GM18505 (cell line): ENCODE data around the gene BBLN.
"Not testable (repeated sequence)": the region's sequence is repeated elsewhere in the genome, so short reads cannot be mapped to it uniquely, and the experiment has no call there.

ENCODE experiments used
- ATAC-seq: cut with Tn5 transposase; IDR thresholded peaks from one replicate; pipeline ENCODE4 v1.9.1; 2021; ENCODE audit not compliant: unreplicated experiment
- POLR2A ChIP-seq: IDR thresholded peaks from 4 replicates; pipeline ENCODE4 v1.6.1; 2011; ENCODE audit warnings: borderline replicate concordance; ENCODE audit not compliant: insufficient read depth, insufficient read length; ENCODE audit errors: extremely low read depth

The BBLN gene

DNA sequence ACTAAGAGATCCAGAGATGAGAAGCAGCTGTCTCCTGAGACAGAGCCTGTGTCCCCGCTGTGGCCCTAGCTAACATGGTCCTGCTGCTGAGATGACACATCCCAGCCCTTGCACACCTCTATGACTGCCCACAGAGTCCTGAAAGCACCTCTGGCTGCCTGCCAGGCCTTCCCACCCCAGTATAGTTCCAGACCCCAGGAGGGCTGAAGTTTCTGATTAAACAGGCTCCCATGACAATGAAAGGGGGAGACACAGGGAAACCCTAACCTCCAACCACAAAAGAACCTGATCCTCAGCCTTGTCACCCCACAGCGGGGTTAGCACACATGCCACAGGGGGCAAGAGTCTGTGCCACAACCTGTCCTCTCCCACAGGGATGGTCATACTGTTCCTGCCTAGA, 15.7 kb downstream of the BBLN start:
- TF ChIP-seq POLR2A = no peak
- no peak for ATAC-seq

DNA sequence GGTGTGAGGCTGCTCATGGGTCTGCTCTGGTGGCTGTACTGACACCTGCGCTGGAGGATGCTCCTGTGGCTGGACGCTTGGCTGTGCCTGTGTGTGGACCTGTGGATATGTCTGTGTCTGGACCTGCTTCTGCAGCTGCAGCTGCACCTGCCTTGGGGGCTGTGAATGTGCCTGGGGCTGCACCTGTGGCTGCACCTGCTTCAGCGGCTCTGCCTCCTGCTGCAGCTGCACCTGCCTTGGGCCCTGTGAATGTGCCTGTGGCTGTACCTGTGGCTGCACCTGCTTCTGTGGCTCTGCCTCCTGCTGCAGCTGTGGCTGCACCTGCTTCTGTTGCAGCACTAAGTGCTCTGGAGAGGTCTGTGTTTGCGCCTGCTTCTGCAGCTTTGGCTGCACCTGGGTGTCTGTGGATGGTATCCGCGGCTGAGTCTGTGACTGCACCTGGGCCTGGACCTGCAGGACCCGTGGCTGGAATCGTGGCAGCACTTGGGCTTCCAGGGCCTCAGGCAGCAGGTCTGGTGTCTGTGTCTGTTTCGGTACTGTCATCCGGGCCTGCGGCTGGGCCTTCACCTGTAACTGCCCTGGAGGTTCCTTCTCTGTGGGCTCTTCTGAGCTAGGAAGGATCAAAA, 18.9 kb downstream of the BBLN start:
- no peak for TF ChIP-seq POLR2A
- no peak for ATAC-seq

DNA sequence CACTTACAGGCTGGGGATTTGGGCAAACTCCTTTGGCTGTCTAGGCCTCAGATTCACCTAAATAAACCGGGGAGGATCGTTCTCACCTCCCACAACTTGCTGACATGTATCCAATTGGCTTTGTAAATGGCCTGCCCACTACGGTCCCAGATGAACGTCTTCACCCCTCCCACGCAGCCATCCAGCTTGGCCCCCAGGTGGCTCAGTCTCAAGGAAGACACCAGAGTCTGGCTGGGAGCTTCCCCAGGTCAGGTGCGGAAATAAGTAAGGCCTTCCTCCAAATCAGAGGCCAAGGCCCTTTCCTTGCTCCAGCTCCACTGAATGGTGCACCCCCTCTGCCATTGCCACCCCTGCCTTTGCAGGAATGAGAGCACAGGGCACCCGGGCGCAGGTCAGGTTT, 19.9 kb downstream of the BBLN start:
- ATAC-seq = no peak
- TF ChIP-seq POLR2A = no peak

DNA sequence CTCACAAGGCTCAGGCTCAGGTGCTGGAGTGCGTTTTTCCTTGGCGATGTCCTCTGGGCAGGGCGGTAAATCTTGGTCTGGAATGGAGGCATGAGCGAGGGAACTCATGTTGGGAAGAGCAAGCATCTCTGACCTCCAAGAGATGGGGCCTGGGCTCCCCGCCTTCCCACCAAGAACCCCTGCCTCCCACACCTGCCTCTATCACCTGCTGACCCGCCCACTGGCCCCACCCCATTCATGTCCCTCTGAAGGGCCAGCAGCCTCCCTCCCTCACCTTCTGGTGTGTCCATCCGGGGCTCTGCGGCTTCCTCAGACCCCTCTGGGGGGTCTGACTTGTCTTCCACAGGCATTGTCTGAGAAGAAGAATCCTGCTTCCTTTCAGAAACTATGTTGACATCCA, 20.4 kb downstream of the BBLN start:
- TF ChIP-seq POLR2A = no peak
- no peak for ATAC-seq

DNA sequence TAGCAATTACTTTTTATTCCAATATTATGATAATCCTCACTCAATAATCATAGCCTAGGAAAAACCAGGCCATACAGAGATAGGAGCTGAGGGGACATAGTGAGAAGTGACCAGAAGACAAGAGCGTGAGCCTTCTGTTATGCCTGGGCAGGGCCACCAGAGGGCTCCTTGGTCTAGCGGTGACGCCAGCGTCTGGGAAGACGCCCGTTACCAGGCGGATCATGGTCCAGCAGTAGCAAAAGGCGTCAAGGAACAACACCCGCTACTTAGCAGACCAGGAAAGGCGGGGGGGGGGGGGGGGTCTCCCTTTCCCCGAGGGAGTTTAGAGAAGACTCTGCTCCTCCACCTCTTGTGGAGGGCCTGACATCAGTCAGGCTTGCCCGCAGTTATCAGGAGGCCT, 21.4 kb downstream of the BBLN start:
- not testable (repeated sequence) for ATAC-seq

DNA sequence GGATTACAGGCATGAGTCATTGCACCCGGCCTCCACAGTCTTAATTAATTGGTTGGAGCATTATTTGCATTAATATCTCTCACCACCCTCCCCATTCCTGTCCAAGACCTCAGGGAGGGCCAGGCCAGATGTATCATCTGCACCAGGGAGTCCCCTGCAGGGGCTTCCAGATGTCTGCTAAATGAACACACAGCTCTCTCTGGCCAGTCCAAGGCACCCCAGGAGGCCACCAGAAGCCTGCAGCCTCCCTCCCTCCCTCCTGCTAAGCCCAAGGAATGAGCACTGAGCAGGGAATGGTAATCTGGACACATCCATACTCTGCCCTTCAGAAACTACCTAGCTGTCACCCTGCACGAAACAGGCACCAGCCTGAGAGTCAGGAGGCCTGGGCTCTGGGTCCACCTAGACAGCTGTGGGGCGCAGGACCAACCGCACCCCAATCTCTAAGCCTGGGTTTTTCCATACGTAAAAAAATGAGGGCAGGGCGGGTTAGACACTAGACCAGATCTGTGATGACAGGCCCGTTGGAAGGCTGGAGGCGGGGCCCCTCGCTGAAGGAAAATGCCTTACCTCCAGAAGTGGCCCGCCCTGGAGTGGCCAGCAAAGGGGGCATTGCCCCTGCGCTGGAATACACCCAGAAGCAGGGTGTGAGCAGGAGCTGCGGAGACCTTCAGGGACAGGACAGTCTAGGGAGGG, 23.0 kb downstream of the BBLN start:
- no peak for TF ChIP-seq POLR2A
- ATAC-seq = no peak

DNA sequence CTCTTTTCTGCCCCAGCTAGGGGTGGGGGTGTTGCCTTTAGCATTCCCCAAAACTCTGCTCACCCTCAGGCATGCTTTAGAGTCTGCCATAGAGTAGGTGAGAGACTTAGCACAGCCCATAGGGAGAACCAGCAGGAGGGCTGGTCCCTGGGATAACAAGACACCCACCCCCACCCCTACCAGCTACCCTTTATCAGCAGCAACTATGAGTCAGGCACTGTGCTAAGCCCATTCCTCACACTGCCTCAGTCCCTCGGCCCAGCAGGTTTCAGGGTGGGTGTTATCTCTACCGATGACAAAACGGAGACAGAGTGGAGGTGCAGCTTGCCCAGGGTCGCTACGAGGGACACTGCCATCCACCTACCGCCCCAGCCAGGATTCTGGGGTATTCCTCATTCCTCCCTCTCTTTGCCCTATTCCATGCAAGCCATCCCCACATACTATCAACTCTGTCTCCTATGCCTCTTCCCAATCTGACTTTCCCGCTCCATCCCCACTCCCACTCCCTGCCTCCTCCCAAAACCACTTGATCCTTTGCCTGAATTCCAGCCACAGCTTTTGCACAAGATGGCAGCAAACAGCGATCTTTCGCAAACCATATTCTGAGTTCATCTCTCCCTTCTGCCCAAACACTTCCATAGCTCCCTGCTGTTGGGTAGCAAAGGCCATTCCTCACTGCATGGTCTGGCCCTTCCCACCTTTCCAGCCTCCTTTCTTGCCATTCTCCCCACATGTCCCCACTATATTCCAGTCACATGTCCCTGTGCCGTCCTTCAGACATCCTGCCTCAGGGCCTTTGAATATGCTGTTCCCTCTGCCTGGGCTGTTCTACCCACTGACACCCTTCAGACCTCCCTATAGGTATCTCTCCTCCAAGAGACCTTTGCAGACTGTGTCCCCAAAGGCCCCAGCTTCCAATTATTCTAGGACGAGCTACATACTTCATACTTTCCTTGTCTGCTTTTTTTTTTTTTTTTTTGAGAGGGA, 26.2 kb downstream of the BBLN start:
- ATAC-seq = no peak

DNA sequence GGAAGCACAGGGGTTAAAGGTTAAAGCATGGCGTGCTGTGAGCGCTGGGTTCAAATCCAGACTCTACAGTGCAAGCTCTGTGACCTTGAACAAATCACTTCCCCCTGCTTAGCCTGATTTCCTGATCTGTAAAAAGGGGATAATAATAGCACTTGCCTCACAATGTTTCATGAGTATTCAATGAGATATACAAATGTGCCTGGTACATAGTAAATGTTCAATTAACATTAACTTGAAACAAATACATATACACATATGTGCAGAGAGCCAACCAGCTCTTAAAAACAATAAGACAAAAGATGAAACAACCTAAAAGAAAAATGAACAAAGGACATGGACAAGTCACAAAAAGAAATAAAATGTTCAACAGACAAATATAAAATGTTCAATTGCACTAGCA, 27.3 kb downstream of the BBLN start:
- no peak for ATAC-seq
- no peak for TF ChIP-seq POLR2A

More for the DNA sequence above, 26.2 kb downstream of the BBLN start:
- TF ChIP-seq POLR2A = no peak

DNA sequence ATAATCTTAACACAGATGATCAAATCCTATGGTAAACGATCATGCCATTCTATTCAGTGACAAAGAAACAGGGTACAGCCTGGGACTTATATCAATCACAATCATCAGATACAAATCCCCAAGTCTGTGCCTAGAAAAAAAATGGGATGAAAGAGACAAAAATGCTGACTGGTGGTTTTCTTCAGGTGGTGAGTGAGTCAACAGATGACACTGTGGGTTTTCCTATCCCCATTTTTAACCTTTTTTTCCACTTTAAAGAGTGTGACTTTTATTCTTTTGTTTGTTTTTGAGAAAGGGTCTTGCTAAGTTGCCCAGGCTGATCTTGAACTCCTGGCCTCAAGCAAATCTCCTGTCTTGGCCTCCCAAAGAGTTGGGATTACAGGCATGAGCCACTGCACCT, 28.1 kb downstream of the BBLN start:
- ATAC-seq = no peak
- no peak for TF ChIP-seq POLR2A

DNA sequence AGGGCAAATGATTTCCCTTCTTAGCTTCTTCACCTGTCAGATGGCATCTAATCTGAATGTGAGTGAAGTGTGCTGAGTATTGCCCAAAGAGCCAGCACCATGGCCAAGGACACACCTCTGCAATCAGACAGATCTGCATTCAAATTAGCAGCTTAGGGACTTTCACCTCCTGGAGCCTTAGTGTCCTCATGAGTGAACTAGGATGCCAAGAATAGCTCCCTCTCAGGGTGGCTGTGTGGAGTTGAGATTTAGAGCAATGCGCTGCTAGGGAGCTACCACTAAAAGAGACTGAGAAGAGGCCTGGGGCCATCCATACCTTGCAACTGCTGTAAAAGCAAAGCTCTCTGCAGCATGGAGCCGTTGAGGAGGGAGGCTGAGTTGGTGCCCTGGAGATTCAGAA, 29.9 kb downstream of the BBLN start:
- ATAC-seq = no peak
- no peak for TF ChIP-seq POLR2A

DNA sequence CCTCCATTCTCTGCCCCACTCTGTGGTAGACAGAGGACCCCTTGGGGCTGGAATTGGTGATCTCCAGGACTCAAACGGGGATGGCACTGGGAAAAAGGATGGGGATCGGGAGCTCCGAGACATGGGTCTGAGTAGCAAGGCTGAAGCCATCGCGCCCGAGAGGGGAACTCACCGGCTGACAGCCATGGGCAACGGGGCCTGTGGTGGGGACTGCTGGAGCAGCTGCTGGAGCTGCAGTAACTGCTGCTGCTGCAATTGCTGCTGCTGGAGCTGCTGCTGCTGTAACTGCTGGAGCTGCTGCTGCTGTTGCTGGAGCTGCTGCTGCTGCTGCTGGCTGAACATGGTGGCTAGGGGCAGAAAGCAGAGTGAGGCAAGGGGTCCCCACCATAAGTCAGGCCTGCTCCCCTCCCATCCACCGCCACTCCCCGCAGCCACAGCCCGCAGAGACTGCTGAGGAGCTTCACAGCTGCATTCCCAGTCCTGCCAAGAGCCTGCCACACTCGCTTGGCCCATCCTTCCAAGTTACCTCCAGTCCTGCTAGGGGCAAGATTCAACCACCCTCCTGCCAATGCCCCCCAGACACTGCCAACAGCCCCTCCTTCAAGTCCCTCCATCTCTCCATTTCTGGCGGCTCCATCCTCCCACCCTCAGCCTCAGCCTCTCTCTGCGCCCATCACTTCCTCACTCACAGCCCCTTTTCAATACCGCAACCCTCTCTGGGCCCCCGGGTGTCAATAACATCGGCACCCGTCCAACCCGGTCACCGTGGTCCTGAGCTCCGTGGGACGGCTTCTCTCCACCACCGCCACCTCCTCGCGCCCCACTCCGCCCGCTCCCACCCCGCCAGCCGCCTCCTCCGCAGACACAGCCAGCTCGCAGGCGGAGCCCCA, 30.7 kb downstream of the BBLN start:
- no peak for TF ChIP-seq POLR2A
- no peak for ATAC-seq

DNA sequence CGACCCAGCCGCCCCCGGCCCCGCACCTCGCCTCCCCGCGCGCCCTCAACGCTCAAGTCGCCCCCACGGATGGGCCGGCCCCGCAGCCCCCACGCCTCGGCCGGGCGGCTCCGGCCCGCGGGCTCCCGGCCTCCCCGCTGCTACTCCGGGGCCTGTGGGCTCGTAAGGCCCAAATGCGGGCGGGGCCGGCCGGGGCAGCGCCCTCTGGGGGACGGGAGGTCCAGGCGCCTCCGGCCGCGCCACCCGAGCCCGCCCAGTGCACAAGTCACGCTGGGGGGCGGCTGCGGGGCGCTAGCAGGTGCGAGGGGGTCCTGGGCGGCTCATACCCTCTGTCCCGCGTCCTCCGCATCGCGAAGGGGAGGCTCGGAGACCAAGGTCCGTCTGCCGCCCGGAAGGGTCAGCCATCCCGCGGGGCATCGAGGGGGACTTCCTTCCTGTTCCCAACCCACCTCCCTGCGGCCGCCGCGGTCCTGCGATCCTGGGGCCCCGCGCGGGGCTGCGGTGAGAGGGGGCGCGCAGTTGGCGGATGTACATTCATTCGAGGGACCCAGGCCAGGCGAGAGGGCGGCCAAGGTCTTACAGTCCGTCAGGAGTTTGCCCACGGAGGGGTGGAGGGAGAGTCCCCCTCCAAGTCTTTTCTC, 31.5 kb downstream of the BBLN start, which contains the start of gene CIZ1:
CIZ1 (minus strand) TSS at position 167 of the 641 bp plus-strand sequence. CDS start 715 bp downstream, outside the sequence.
- ATAC-seq = peak; percentile 71
- peak; percentile 82 for TF ChIP-seq POLR2A

DNA sequence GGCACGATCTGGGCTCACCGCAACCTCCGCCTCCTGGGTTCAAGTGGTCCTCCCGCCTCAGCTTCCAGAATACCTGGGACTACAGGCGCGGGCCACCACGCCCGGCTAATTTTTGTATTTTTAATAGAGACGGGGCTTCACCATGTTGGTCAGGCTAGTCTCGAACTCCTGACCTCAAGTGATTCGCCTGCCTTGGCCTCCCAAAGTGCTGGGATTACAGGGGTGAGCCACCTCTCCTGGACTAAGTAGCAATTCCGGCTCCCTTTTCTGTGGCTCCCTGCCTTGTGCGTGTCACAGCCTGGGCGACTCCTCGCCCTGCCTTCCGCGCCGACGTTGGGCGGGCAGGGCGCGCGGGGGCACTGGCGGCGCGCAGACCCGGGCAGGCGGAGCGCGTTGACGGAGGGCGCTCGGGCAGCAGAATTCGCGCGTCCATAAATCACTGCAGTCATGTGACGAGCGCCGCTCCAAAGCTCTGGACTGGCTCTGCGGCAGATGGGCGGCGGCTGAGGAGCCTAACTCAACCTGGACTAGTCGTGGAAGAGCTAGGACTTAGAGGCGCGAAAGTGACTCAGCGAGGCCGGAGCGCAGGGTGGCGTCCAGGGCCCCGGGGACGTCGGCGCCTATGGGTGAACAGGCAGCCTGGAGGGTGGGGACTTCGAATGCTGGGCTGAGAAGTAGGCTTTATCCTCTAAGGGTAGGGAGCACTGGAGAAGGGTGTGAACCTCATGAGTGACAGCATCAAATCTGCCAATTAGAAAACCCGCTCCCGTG, 32.7 kb downstream of the BBLN start:
- no peak for ATAC-seq
- peak; percentile 41 for TF ChIP-seq POLR2A
